ENCODE data around the gene RHOH.
"Not testable (repeated sequence)": the region's sequence is repeated elsewhere in the genome, so short reads cannot be mapped to it uniquely, and the experiment has no call there.

The RHOH gene, protein sequence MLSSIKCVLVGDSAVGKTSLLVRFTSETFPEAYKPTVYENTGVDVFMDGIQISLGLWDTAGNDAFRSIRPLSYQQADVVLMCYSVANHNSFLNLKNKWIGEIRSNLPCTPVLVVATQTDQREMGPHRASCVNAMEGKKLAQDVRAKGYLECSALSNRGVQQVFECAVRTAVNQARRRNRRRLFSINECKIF

DNA sequence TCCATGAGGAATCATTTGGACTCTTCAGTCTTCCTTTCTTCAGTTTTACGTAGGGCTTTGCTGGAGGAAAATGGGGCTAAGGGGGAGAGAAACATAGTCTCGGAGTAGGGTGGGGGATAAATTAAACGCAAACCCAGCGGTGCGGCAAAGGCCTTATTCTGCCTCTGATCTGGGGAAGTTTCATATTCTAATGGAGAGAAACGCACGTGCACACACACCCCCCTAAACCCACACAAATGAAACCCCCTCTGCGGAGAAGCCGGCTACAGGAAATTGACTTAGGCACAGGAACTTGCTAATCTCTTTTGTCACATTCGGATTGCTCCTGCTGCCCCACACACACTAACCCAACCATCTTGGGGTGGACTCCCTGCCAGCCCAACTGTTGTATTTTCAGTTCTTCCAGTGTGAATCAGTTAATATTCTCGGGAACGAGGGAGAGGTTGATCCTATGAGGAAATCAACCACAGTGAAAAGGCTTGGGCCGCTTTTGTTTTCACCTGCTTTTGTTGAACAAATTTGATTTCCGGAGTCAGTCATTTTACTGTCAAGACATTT is at the start of gene RHOH:
RHOH (plus strand) TSS at position 308 of the 558 bp plus-strand sequence. CDS start 46,356 bp downstream, outside the sequence.
- DNase-seq (ENCODE audit: low read depth in 2 of 2) = peak; percentile 48 to 72

DNA sequence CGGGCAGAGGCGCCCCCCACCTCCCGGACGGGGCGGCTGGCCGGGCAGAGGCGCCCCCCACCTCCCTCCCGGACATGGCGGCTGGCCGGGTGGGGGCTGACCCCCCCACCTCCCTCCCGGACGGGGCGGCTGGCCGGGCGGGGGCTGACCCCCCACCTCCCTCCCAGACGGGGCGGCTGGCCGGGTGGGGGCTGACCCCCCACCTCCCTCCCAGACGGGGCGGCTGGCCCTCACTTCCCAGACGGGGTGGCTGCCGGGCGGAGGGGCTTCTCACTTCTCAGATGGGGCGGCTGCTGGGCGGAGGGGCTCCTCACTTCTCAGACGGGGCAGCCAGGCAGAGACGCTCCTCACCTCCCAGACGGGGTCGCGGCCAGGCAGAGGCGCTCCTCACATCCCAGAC is 49.3 kb upstream of the RHOH start:
- DNase-seq (ENCODE audit: low read depth in 2 of 2) = not testable (repeated sequence)

DNA sequence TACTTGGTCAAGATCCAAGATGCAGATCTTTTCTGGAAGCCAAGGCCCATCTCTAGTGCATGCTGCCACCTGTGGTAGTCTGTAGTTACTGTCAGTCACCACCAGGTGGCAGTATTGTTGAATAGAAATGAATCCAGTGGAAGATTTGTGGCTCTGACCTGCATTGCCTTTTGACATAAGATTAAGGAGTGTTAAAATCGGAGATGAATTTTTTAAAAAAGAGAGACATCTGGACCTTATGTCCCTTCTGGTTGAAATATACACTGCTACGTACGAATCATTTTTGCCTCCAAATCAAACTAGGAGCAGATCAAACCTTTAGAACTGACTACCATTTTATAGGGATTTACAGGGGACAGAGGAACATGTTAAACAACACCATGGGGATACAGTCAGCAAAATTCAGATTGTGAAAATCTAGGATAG is 46.9 kb upstream of the RHOH start:
- DNase-seq (ENCODE audit: low read depth in 2 of 2) = peak; percentile 20 to 73

DNA sequence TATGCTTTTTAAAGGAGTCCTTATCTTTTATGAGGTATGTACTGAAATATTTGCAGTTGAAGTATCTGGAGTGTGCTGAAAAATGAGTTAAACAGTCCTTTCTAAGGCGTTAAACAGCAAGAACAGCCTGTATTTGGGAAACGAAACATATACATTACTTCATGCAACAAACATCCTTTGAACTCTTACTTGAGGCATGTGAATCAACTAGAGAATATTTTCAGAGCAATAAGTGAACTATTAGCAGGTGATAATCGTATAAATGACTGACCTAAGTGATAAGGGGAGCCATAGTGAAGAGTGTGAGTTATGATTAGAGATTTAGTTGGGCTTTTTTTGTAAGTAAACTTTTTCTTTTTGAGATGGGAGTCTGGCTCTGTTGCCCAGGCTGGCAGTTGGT is 45.9 kb upstream of the RHOH start:
- DNase-seq (ENCODE audit: low read depth in 2 of 2) = no peak

DNA sequence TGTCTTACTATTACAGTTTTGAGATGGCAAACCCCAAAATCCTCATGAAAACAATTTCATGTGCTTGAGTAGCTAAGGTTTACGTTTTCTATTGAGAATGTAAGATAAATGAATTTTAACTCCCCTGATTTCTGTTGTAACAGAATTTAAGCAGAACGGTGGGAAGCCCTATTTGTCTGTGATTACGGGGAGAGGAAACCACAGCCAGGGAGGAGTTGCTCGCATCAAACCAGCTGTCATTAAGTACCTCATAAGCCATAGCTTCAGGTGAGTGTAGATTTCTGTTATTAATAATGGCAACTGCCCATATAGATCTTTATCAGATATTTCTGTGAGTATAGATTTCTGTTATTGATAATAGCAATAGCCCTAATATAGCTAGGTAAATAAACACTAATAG is 44.2 kb upstream of the RHOH start:
- DNase-seq (ENCODE audit: low read depth in 2 of 2) = peak in 1 of 2 donors; percentile 13

DNA sequence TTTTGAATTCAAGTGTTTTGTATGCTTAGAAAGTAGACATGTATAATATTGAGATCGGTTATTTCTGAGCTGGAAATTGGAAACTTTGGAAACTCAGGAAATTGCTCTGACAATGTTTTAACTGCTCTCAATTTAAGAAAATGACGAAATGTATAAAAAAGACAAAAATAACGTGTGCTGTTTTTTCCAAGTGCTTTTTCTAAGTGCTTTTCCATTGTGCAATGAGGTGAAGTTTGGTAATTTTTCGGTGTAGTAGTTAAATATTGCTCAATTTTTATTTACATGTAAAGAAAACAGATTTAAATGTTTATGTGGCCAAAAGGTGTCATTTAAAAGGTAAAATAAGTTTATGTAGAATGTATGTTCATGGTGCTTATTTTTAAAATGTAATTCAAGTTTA is 39.4 kb upstream of the RHOH start:
- no peak for DNase-seq (ENCODE audit: low read depth in 2 of 2)

DNA sequence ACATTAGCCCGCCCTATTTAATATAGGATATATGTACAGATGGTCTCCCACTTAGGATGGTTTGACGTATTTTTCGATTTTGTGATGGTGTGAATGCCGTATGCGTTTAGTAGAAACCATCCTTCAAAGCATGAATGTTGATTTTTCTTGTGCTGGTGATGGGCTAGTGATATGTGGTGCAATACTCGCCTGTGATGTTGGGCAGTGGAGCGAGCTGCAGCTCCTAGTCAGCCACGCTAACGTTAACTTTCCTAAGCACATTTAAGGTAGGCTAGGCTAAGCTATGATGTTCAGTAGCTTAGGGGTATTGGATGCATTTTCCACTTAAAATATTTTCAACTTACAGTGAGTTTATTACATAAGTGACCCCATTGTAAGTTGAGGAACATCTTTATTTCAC is 36.6 kb upstream of the RHOH start:
- DNase-seq (ENCODE audit: low read depth in 2 of 2) = no peak

DNA sequence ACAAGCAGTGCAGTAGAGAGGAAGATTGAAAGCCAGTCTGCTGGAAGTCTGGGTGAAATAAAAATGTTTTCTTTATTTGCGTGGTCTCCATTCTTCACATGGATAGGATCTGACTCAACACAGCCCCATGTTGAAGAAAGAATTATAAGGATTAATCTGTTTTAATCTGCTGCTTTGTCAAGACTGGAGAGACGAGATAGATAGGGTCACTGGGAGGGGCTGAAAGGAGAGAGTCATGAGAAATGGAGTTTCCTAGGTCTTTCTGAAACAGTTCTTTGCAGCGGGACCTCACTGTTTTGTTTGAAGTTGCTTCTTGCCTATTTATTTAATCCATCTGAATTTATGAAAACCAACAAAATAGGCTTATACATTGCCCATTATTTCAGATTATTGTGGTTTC is 32.4 kb upstream of the RHOH start:
- DNase-seq (ENCODE audit: low read depth in 2 of 2) = no peak

DNA sequence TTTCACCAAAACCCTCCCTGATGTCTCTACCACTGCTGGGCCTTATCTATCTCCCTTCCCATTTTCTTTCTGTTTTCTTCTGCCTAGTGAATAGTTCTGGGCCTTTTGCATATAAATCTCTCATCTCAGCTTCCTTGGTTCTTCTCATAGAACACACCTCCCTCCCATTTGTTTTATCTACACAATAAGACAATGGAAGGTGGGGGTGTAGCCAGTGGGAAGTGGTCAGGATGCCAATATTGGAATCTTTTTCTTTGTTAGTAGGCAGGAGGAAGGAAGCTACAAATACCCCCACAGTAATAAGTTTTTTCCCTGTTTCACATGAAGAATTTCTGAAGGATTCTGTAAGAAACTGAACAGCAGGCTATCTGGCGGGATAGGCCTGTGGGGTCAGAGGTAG is 30.9 kb upstream of the RHOH start:
- no peak for DNase-seq (ENCODE audit: low read depth in 2 of 2)

DNA sequence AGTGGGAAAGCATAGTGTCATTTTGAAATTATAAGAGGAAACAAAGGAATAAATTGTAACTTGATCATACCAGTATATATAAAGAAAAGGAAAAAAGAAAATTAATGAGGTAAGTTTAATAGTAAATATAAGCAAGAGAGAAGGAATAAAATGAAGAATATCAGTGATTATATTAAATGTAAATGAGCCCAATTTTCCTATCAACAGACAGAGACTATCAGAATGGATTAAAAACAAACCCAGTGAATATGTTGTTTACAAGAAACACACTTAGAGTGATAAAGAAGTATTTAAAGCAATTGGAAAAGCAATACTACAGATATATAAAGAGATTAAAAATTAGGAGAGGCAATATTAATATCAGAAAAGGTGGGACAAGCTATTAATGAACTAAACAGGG is 28.8 kb upstream of the RHOH start:
- DNase-seq (ENCODE audit: low read depth in 2 of 2) = no peak

DNA sequence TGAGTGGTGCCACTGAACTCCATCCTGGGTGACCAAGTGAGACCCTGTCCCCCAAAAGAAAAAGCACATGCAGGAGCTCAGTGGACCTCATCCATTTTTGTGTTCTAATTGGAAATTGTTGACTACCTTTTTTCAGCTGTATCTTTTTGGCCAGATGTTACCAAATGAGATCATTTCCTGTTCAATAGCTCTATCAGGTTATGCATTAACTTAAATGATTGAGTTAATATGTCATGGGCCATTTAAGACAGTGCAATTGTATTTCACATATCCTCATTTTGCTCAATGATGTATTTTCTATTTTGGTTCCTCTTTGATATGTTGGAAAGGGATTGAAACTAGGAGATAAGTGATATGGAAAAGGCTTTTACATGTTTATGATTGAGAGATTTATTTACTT is 26.2 kb upstream of the RHOH start:
- DNase-seq (ENCODE audit: low read depth in 2 of 2) = no peak

DNA sequence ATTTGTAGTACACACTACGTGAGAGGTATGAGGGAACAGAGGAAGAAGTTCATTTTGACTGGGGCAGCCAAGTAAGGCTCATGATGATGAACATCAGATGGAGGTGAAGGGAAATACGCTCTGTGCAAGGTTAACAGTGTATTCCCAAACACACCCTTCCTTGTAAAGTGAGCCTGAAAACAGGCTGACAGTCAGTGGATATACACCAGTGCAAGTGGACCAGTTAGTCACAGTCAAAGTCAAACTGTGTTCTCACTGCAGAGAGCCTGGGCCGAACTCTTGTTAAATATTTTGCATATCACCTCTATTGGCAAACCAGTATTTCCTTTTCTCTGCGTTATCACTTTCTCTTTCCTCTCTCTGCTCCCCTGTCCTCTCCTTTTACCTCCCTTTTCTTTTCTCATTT is 23.4 kb upstream of the RHOH start:
- no peak for DNase-seq (ENCODE audit: low read depth in 2 of 2)

DNA sequence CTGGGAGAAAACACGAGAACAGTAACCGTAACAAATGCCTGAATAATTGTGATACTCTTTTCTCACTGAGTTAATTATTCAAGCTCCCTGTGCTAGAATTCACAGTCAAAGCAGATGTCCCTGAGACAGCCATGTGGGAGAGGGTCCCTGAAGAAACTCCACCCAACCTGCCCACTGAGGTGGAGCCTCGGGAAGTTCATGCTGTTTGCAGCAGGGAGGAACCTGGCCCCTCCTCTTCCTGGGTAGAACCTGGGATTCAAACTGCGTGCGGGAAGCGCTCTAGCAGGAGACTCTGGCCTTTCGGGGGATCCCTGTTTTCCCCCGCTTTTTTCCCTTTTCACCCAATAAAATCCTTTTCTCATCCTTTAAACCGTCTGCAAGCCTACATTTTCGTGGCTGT is 20.2 kb upstream of the RHOH start:
- no peak for DNase-seq (ENCODE audit: low read depth in 2 of 2)

DNA sequence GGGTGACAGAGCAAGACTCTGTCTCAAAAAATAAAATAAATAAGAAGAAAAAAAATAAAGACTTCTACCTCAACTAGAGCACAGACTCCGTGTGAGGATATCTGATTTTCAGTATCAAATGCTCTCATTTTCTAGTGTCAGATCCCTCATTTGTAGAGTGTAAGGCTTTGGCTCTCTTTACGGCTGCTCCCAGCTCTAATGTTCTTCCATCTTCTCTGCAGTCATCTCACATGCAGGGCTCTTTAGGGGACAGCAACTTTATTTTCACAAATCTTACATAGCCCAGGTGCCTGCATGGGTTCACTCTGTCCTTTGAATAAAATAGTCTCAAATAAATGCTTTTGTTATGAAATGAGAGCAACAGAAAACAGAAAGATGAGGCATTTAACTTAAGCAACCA is 19.2 kb upstream of the RHOH start:
- DNase-seq (ENCODE audit: low read depth in 2 of 2) = no peak

DNA sequence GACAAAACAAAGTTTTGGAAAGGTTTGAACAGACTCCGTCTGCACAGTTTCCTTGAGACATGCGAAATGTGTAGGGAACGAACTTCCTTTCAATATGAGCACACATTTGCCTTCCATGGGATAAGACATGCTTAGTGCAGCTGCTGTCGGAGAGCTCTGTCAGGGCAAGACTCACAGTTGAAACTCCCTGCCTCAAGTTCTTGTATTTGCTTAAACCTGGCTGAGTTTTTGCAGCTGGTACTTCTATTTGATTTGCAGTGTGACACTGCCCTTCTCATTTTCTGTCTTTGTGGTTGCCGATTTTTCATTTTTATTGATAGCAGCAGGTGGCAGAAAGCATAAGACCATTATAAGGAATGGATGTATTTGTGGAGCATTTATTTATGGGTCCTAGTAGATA is 18.2 kb upstream of the RHOH start:
- no peak for DNase-seq (ENCODE audit: low read depth in 2 of 2)

DNA sequence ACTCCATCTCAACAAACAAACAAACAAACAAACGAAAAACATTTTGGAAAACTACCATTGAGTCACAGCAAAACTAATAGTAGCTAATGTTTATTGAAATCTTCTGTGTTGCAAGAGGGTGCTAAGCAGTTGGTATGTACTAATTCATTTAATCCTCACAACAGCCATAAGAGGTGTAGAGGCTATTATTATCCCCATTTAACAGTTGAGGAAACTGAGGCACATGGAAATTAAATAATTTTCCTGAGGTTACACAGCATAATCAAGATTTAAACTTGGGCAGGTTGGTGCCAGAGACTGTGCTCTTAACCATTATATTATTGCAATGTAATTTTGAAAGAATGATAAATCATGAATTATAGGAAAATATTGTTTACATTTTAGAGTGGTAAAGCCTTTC is 17.5 kb upstream of the RHOH start:
- no peak for DNase-seq (ENCODE audit: low read depth in 2 of 2)

DNA sequence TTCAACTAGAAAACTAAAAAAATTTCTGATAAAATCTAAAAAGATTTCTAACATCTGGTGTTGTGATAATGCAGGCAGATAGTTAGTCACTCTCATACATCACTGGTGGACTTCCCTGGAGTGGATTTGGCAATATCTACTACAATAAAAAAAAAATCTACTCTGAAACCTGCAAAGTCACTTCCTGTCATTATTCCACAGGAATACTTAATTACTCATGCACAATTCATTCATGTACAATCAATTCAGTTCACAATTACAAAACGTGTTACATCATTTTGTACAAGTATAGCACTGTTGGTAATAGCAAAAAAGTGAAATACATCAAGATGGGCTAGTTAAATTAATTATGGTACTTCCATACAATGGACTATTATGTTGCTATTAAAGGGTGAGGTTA is 16.5 kb upstream of the RHOH start:
- no peak for DNase-seq (ENCODE audit: low read depth in 2 of 2)

DNA sequence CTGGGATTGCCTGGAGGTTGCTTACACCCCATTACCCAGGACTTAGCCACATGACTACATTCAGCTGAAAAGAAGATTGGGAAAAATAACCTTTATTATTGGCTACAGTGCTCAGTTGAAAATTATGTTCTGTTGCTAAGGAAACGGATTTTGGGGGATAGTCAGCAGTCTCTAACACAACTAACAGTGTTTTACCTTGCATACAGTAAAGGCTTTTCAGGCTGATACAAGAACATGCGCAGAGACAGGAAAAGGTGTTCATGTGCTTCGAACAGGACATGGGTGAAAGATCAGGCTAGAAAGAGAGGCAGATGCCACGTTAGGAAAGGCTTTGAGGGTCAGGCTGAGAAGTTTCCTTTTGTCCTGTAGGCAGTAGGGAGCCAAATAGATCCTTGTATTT is 14.8 kb upstream of the RHOH start:
- no peak for DNase-seq (ENCODE audit: low read depth in 2 of 2)

DNA sequence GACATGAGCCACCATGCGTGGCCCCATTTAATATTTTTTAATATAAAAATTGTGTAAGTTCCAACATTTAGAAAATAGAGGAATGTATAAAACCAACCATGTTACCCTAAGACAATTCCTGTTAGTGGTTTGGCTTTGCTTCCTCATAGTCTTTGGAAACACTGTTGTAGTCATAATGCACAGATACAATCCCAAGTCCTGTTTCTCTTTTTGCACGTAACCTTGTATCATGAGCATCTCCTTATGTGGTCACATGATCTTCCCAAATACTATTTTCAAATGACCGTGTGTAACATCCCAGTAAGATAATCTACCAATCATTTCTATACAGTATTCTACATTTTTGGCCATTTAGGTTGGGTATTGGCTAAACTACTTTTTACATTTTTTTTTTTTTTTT is 13.9 kb upstream of the RHOH start:
- DNase-seq (ENCODE audit: low read depth in 2 of 2) = no peak

DNA sequence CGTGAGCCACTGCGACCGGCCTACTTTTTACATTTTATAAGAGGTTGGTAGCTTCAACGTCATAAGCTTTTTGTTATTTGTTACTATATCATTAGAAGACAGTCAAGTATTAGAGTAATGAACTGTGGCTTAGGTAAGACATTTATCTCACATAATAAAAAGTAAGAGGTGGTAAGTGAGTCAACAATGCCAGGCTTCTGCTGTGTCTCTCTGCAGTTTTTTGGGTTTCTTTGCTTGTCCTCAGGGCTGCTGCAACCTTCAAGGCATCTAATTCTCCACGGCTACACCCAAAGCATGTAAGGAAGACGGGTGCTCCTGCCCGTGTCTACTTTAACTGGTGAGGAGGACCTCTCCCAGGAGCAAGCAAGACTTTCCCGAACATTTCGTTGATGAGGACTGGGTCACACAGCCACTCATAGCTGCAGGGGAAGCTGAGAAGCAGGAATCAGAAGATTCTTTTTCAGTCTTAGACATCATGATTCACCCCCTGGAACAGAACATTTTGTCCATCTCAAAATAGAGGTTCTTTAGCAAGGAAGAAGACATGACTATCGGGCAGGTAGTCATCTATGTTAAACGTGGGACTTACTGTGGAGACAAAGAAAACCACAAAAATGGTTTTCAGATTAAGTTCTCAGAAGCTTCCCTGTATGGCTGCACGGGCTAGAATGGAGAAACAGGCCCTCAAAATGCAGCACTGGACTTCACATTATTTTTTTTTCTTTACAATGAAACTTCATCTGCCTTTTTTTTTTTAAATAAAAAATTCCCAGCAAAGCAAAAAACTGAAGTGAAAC is 13.0 kb upstream of the RHOH start:
- DNase-seq (ENCODE audit: low read depth in 2 of 2) = no peak

DNA sequence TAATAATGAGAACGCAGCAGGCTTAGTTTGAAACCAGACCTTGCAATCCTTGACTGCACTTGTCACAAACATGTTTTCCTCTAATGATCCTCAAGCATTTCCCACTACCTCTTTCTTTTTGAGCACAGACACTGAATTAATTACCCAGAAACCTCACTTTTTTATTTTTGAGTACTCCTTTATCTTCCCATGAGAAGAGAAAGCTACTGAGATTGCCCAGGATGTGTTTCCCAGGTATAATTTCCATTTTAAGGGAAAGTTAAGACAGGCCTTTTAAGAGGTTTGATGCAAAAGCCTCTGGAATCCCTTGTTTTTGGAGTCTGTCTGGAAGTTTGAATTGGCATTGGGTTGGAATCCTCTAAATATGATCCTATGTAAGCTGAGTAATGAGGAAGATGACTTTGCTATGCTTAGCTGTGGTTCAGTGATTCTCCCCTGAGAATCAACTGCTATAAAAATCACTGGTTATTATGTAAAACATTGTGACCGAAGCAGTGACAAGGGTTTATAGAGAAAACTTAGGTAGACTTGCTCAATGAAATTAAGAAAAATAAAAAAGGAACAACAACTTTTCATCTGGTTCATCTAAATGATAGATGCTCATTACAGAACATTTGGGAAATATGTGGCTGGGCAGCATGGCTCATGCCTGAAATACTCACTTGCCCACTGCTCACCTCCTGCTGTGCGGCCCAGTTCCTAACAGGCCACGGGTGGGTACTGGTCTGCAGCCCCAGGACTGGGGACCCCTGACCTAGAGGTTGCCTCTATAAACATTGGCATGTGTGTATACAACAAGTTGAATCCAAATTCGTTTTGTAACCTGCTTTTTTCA is 10.8 kb upstream of the RHOH start:
- DNase-seq (ENCODE audit: low read depth in 2 of 2) = no peak

DNA sequence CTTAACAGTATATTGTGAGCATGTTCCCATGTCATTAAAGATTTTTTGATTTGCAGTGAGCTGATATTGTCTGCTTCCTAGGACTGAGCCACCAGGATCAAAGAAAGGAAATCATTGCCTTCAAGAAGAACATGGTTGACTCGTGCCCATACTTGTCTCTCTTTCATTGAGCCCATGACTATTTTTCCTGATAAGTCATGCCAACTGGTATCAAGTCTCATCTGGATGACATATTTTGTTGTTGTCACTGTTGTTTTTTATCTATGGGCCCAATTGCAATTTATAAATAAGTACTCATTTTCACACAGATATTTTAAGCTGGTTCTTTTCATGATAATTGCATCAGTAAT is 10.2 kb upstream of the RHOH start:
- DNase-seq (ENCODE audit: low read depth in 2 of 2) = no peak
